RWPE2 (cell line): ENCODE results near the gene SERPINI1.
A peak's percentile ranks its signal among the peaks of the same experiment; 100 is the strongest.

ENCODE experiments used
- ATAC-seq: fragments of 200-7000 bp; cut with Tn5 transposase; 3 replicates; pipeline ENCODE4 v1.9.1; 2021; ENCODE audit warnings: low read depth
- DNase-seq: peaks from one replicate; pipeline ENCODE4 v3.0.0-alpha.2; 2020; ENCODE audit warnings: low spot score
- H3K27ac ChIP-seq: fragments of 450-650 bp; 2 replicates; pipeline ENCODE4 v1.5.1; 2017; ENCODE audit warnings: mild to moderate bottlenecking; ENCODE audit not compliant: poor library complexity, severe bottlenecking
- H3K27me3 ChIP-seq: fragments of 250-450 bp; sonication (Bioruptor Pico); 2 replicates; pipeline ENCODE4 v1.5.1; 2021; ENCODE audit warnings: mild to moderate bottlenecking, moderate library complexity; ENCODE audit not compliant: insufficient read depth, poor library complexity, severe bottlenecking
- H3K36me3 ChIP-seq: fragments of 250-450 bp; sonication (Bioruptor Pico); 2 replicates; pipeline ENCODE4 v1.5.1; 2020; ENCODE audit warnings: low read depth, mild to moderate bottlenecking, moderate library complexity
- H3K4me1 ChIP-seq: fragments of 250-450 bp; sonication (Bioruptor Pico); 2 replicates; pipeline ENCODE4 v1.5.1; 2021; ENCODE audit warnings: mild to moderate bottlenecking, moderate library complexity; ENCODE audit not compliant: insufficient read depth, poor library complexity, severe bottlenecking
- H3K4me3 ChIP-seq: fragments of 250-450 bp; sonication (Bioruptor Pico); 2 replicates; pipeline ENCODE4 v1.5.1; 2021; ENCODE audit warnings: mild to moderate bottlenecking, moderate library complexity; ENCODE audit not compliant: severe bottlenecking
- H3K9me3 ChIP-seq: fragments of 250-450 bp; sonication (Bioruptor Pico); 2 replicates; pipeline ENCODE4 v1.5.1; 2021; ENCODE audit warnings: mild to moderate bottlenecking, moderate library complexity; ENCODE audit not compliant: severe bottlenecking
- CTCF ChIP-seq: fragments of 450-650 bp; IDR thresholded peaks from one replicate; pipeline ENCODE4 v1.5.1; 2017; ENCODE audit warnings: mild to moderate bottlenecking, moderate library complexity; ENCODE audit not compliant: poor library complexity, severe bottlenecking

Gene SERPINI1

GRCh38 chr3:167776066-167776685 lies 40.7 kb downstream of the SERPINI1 start:
- DNase-seq = no peak
- H3K9me3 ChIP-seq = no peaks in the 10 kb centered on the region

GRCh38 chr3:167777356-167777755 lies 41.8 kb downstream of the SERPINI1 start:
- no peaks in the 10 kb centered on the region for H3K36me3 ChIP-seq
- ATAC-seq = no peak
- TF ChIP-seq CTCF = no peak

More at GRCh38 chr3:167776066-167776685, 40.7 kb downstream of the SERPINI1 start:
- no peak for TF ChIP-seq CTCF
- Histone ChIP-seq H3K4me1 (no peaks in the 10 kb centered on the region), H3K36me3 (no peaks in the 10 kb centered on the region), H3K4me3 (no peak overlapping the region), H3K27me3 (no peaks in the 10 kb centered on the region), H3K27ac (no peak overlapping the region)
- no peak for ATAC-seq

GRCh38 chr3:167780214-167780883 lies 44.8 kb downstream of the SERPINI1 start:
- no peaks in the 10 kb centered on the region for H3K4me1 ChIP-seq
- DNase-seq = no peak
- H3K36me3 ChIP-seq = no peaks in the 10 kb centered on the region
- no peaks in the 10 kb centered on the region for H3K27me3 ChIP-seq
- no peak overlapping the region for H3K27ac ChIP-seq
- H3K9me3 ChIP-seq = no peaks in the 10 kb centered on the region
- ATAC-seq = no peak
- H3K4me3 ChIP-seq = no peak overlapping the region
- no peak for TF ChIP-seq CTCF

More at GRCh38 chr3:167777356-167777755, 41.8 kb downstream of the SERPINI1 start:
- Histone ChIP-seq H3K27ac (no peak overlapping the region), H3K9me3 (no peaks in the 10 kb centered on the region), H3K4me3 (no peak overlapping the region), H3K4me1 (no peaks in the 10 kb centered on the region), H3K27me3 (no peaks in the 10 kb centered on the region)
- no peak for DNase-seq

GRCh38 chr3:167783781-167784180 lies 48.3 kb downstream of the SERPINI1 start:
- Histone ChIP-seq H3K4me1 (no peaks in the 10 kb centered on the region), H3K27me3 (no peaks in the 10 kb centered on the region), H3K9me3 (no peaks in the 10 kb centered on the region), H3K36me3 (no peaks in the 10 kb centered on the region), H3K27ac (no peak overlapping the region), H3K4me3 (no peak overlapping the region)
- no peak for DNase-seq
- ATAC-seq = no peak
- TF ChIP-seq CTCF = no peak

- H3K27ac ChIP-seq = no peak overlapping the region
- H3K4me3 ChIP-seq = no peak overlapping the region
- peak; percentile 38; the same call in 2 of the 3 replicates for ATAC-seq
- H3K36me3 ChIP-seq = no peaks in the 10 kb centered on the region
- H3K27me3 ChIP-seq = no peaks in the 10 kb centered on the region
- H3K9me3 ChIP-seq = no peaks in the 10 kb centered on the region
- no peak for DNase-seq
- no peak for TF ChIP-seq CTCF
- no peaks in the 10 kb centered on the region for H3K4me1 ChIP-seq
These were observed 50.3 kb downstream of the SERPINI1 start for GRCh38 chr3:167785790-167786189.
